Activated naive CD4-positive, alpha-beta T cell treated with anti-CD3 and anti-CD28 coated beads, Interleukin-2, amount 50 U/mL, for 72 hours (primary cell): ENCODE data around the gene ZNF384. TPM values are rescaled to one million over a fixed set of nuclear protein-coding genes. Genes with fewer than 3 reads are reported as not detected.
A peak's percentile ranks its signal among the peaks of the same experiment; 100 is the strongest.

Experiments used
- ATAC-seq, 2 donors: fragments of 150-1000 bp; cut with Tn5 transposase; 2 replicates each; pipeline ENCODE4 v1.10.0; 2021; ENCODE audit warnings: mild to moderate bottlenecking in 2 of 2, moderate library complexity in 2 of 2
- DNase-seq, 2 donors: peaks; one replicate each; pipeline ENCODE4 v3.0.0; 2021 to 2022; ENCODE audit warnings: low spot score in 2 of 2
- H3K27ac Mint-ChIP-seq, 2 donors: one replicate each; pipeline ENCODE4 v1.8.0; 2022; ENCODE audit warnings: mild to moderate bottlenecking in 2 of 2, mixed read lengths in 2 of 2
- H3K36me3 Mint-ChIP-seq, 2 donors: one replicate each; pipeline ENCODE4 v1.8.0; 2022; ENCODE audit warnings: mixed read lengths in 2 of 2
- H3K9me3 Mint-ChIP-seq, 2 donors: one replicate each; pipeline ENCODE4 v1.8.0; 2022; ENCODE audit warnings: mixed read lengths in 2 of 2
- total RNA-seq, 2 donors: library from RNA; stranded (reverse); gene quantifications; one replicate each; pipeline ENCODE4 v1.2.3, GENCODE V29; 2022

The ZNF384 gene
- total RNA-seq, 2 donors from 2014 or later, result 77.1 to 92.6 TPM

GRCh38 chr12:6685814-6686213 lies 3.4 kb downstream of the ZNF384 start:
- Mint-ChIP-seq H3K36me3 (peaks cover 10 to 26% of the 10 kb centered on the region in 2 donors), H3K27ac (no peak overlapping the region), H3K9me3 (no peaks in the 10 kb centered on the region)
- ATAC-seq (no peak), DNase-seq (no peak)

GRCh38 chr12:6684609-6685008 lies 4.6 kb downstream of the ZNF384 start:
- H3K27ac Mint-ChIP-seq, result peak overlapping the region; percentile 10 to 39
- no peaks in the 10 kb centered on the region for H3K9me3 Mint-ChIP-seq
- peaks cover 10 to 26% of the 10 kb centered on the region in 2 donors for H3K36me3 Mint-ChIP-seq
- DNase-seq (peak in 1 of 2 donors; percentile 67), ATAC-seq (peak; percentile 1 to 2)

GRCh38 chr12:6676962-6677361 lies 12.2 kb downstream of the ZNF384 start:
- H3K9me3 Mint-ChIP-seq, result no peaks in the 10 kb centered on the region
- DNase-seq (no peak), ATAC-seq (no peak)
- H3K36me3 Mint-ChIP-seq, result peaks cover 24 to 30% of the 10 kb centered on the region in 2 donors
- no peak overlapping the region for H3K27ac Mint-ChIP-seq

DNA sequence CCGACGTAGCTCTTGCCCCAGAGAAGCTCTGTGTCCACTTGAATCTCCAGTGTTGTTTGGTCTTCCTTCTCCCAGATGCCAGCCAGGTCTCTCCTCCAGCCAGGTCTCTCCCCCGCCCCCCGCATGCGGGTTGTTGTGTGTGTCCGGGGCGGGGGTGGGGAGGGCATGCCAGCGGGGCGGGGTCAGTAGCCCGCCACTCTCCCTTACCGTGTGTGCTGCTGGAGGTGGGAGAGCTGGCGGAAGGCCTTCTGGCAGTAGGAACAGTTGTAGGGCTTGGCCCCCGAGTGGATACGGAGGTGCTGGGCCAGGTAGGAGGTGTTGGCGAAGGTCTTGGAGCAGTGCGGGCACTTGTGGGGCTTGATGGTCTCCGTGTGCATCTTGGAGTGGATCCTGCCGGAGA lies 17.0 kb downstream of the ZNF384 start:
- ATAC-seq, result no peak
- peaks cover 32 to 47% of the 10 kb centered on the region in 2 donors for H3K36me3 Mint-ChIP-seq
- DNase-seq, result no peak
- peak overlapping the region in 1 of 2 donors; percentile 56 for H3K27ac Mint-ChIP-seq
- H3K9me3 Mint-ChIP-seq, result no peaks in the 10 kb centered on the region

- Mint-ChIP-seq H3K36me3 (peaks cover 24 to 43% of the 10 kb centered on the region in 2 donors), H3K27ac (peak overlapping the region; percentile 2 to 30), H3K9me3 (peaks cover 0 to 4% of the 10 kb centered on the region in 2 donors)
- DNase-seq (no peak), ATAC-seq (no peak)
Observed at GRCh38 chr12:6667559-6668210, 21.5 kb downstream of the ZNF384 start.

DNA sequence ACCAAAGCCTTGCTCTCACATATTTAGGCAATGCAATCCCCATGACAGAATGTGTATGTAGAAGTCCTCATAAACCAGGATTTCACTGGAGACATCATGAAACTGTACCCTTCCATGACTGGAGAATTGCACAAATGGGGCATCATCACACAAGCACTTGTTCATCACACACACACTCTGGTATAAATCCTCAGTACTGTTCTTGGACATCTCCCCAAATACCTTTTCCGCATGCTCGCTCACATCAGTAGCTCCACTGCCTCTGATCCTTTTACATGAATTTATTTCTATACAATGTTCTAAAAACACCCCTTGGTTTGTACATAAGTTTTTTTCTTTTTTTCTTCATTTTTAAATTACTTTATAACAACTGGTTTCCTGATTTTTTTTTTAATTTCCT lies 23.0 kb downstream of the ZNF384 start:
- no peak for ATAC-seq
- no peak for DNase-seq
- Mint-ChIP-seq H3K9me3 (peaks cover 0 to 4% of the 10 kb centered on the region in 2 donors), H3K36me3 (peaks cover 19 to 31% of the 10 kb centered on the region in 2 donors), H3K27ac (no peak overlapping the region)

DNA sequence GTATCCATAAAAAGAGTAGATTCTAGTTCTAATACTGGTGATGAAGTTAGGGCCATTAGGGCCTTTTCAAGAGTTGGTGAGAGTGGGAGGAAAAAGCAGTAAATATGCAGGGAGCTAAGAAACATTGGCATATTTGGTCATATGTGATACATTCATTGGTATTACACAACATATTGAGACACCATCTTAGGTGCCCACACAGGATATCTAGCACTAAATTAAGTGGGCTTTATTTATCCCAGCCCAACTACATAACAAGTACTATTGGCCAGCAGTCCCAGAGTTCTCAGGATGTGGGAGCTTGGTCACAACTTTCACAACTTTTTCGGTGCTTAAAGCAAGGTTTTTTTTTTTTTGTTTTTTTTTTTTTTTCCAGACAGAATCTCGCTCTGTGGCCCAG lies 24.3 kb downstream of the ZNF384 start:
- Mint-ChIP-seq H3K27ac (peak overlapping the region in 1 of 2 donors; percentile 90), H3K9me3 (peaks cover 0 to 4% of the 10 kb centered on the region in 2 donors), H3K36me3 (peaks cover 12 to 18% of the 10 kb centered on the region in 2 donors)
- no peak for ATAC-seq
- no peak for DNase-seq

- H3K27ac Mint-ChIP-seq, result peak within 1 kb of the TSS; percentile 90 to 96
- peaks cover 6 to 15% of the 10 kb centered on the region in 2 donors for H3K36me3 Mint-ChIP-seq
- DNase-seq, result peak; percentile 89 to 97
- peaks cover 0 to 4% of the 10 kb centered on the region in 2 donors for H3K9me3 Mint-ChIP-seq
- peak; percentile 100 for ATAC-seq
Observed at GRCh38 chr12:6662906-6663742, 26.1 kb downstream of the ZNF384 start, which contains the start of gene ING4. TSS of gene ING4 (minus strand) at chr12:6663119. CDS start at chr12:6663101, 18 bp downstream.

DNA sequence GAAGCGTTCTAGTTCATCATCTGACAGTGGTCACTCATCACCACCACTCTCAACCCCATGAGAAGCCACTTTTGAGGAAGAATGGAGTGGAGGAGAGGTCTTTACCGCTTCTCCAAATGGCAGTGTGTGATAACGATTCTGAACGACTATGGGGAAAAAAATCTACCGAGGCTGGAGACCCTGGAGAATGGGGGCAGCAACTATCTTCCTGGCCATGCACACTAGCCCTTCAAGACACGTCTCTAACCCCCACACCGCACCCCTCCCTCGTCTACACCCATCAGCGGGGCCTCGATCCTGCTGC lies 26.6 kb downstream of the ZNF384 start:
- peak overlapping the region; percentile 90 to 96 for H3K27ac Mint-ChIP-seq
- no peak for DNase-seq
- peaks cover 0 to 4% of the 10 kb centered on the region in 2 donors for H3K9me3 Mint-ChIP-seq
- peak; percentile 50 to 64 for ATAC-seq
- peaks cover under 1 to 9% of the 10 kb centered on the region in 2 donors for H3K36me3 Mint-ChIP-seq

- H3K36me3 Mint-ChIP-seq, result peaks cover 0 to 6% of the 10 kb centered on the region in 2 donors
- H3K27ac Mint-ChIP-seq, result peak overlapping the region in 1 of 2 donors; percentile 65
Observed at GRCh38 chr12:6653987-6654386, 35.2 kb downstream of the ZNF384 start.

GRCh38 chr12:6653342-6653741 lies 35.8 kb downstream of the ZNF384 start:
- H3K36me3 Mint-ChIP-seq, result peaks cover under 1 to 6% of the 10 kb centered on the region in 2 donors

More at GRCh38 chr12:6653987-6654386, 35.2 kb downstream of the ZNF384 start:
- DNase-seq, result no peak
- ATAC-seq, result no peak
- no peaks in the 10 kb centered on the region for H3K9me3 Mint-ChIP-seq

DNA sequence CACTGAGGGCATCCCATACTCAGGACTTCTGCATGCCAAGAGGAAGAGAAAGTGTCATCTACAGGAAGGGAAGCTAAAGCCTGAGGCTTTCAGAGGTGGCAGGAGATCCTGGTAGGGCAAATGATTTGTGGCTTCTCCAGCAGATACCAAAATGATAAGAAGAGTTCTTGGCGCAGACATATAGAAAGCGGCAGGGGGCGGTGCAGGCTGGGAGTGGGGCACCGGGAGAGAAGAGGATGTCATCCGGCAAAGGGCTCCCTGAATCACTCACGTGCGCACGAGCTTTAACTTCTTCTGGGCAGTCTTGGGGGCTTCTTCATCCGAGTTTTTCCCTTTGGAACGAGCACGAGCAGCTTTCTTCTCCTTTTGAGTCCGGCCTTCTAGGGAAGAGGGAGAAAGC lies 36.8 kb downstream of the ZNF384 start:
- no peak for DNase-seq
- no peak for ATAC-seq
- Mint-ChIP-seq H3K36me3 (peaks cover 6% of the 10 kb centered on the region in 2 donors), H3K27ac (peak overlapping the region; percentile 9 to 65), H3K9me3 (no peaks in the 10 kb centered on the region)

More at GRCh38 chr12:6653342-6653741, 35.8 kb downstream of the ZNF384 start:
- H3K9me3 Mint-ChIP-seq, result no peaks in the 10 kb centered on the region
- no peak for ATAC-seq
- peak overlapping the region in 1 of 2 donors; percentile 9 for H3K27ac Mint-ChIP-seq
- DNase-seq, result no peak

GRCh38 chr12:6650832-6651231 lies 38.3 kb downstream of the ZNF384 start:
- Mint-ChIP-seq H3K36me3 (peaks cover 12 to 15% of the 10 kb centered on the region in 2 donors), H3K27ac (no peak overlapping the region), H3K9me3 (no peaks in the 10 kb centered on the region)
- no peak for ATAC-seq
- no peak for DNase-seq

DNA sequence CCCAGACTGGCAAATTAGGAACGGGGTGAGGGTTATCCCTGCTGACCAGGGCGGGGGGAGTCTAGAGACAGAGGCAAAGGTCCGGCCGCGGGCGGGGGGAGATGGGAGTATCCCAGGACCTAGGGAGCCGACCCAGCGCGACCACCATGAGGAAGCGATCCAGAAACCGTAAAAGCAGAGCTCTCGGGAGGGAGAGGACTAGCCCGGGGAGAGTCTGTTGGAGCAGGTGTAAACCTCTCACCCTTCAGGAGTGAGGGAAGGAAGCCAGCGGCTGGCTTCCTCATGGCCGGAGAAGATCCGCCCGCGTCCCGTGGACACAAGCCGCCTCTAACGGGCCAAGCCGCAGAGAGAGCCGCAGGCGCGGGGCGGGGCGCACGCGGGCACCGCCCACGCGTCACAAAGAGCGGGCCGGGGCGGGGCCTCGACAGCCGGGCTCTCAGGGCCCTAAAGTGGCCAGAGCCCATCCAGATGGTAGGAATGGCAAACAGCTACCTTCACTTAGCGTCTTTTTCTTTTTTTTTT lies 42.0 kb downstream of the ZNF384 start, which contains the start of gene ACRBP:
Gene ACRBP (minus strand): TSS at position 350 of the 522 bp plus-strand sequence. CDS start 66 bp downstream, at position 284.
- peak; percentile 78 to 91 for ATAC-seq
- peak; percentile 55 to 69 for DNase-seq
- H3K36me3 Mint-ChIP-seq, result peaks cover 18 to 43% of the 10 kb centered on the region in 2 donors
- peaks cover 6 to 16% of the 10 kb centered on the region in 2 donors for H3K9me3 Mint-ChIP-seq
- H3K27ac Mint-ChIP-seq, result peak within 1 kb of the TSS; percentile 23 to 80

GRCh38 chr12:6646276-6647082 lies 42.7 kb downstream of the ZNF384 start:
- Mint-ChIP-seq H3K36me3 (peaks cover 18 to 43% of the 10 kb centered on the region in 2 donors), H3K9me3 (peaks cover 6 to 16% of the 10 kb centered on the region in 2 donors), H3K27ac (peak overlapping the region in 1 of 2 donors; percentile 80)
- peak; percentile 9 to 16 for ATAC-seq
- no peak for DNase-seq

DNA sequence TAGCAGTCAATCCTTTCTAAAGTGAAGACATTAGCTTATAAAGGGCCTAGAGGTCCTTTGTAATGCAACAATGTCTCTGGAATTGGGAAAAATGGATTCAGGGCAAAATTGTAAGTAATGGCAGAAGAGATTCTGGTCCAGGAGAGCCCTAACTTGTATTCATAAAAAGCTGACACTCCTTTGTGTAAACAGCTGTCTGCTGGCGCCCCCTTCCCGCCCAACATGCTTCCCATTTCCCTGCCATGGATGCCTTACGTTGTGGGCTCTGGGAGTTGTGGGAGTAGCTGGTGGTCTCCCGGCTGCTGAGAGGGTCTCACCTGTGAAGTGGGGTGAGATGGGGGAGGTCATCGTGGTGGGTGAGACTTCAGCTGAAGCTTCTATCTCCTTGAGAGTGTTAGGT lies 44.3 kb downstream of the ZNF384 start:
- Mint-ChIP-seq H3K36me3 (peaks cover 12 to 43% of the 10 kb centered on the region in 2 donors), H3K9me3 (peaks cover 6 to 16% of the 10 kb centered on the region in 2 donors), H3K27ac (no peak overlapping the region)
- DNase-seq (no peak), ATAC-seq (no peak)
